Endothelial cell of umbilical vein (primary cell): ENCODE data around the gene PDCD7. TPM values are rescaled to one million over a fixed set of nuclear protein-coding genes. Genes with fewer than 3 reads are reported as not detected.

Experiments
- BruUV-seq: library from RNA; stranded (reverse); fragments of 400-500 nt; replicated peaks from 2 replicates; lab custom pipeline; 2021; lab: Mats Ljungman, UMichigan
- CTCF ChIA-PET: fragments of 300-600, 350-600 bp; sonication (Branson Sonifier 250); formaldehyde crosslinking; loops from one replicate; lab custom pipeline; 2021; ENCODE audit warnings: antibody characterized with exemption, inconsistent platforms; lab: Charles Lee
- POLR2A ChIA-PET: fragments of 300-600, 350-600 bp; sonication (Branson Sonifier 250); formaldehyde crosslinking; loops from one replicate; lab custom pipeline; 2021; ENCODE audit warnings: antibody characterized with exemption, inconsistent platforms; lab: Charles Lee
- DNase-seq: peaks from one replicate; pipeline ENCODE4 v3.0.0-alpha.2; 2011; ENCODE audit warnings: low read depth, low spot score
- FAIRE-seq: peaks from 2 replicates; lab custom pipeline; 2011; peaks lifted over from hg19 to GRCh38; lab: Jason Lieb, UNC
- H2AFZ ChIP-seq: 2 replicates; pipeline ENCODE4 v1.6.0; 2012; ENCODE audit warnings: low read depth, low read length, control low read depth, inconsistent platforms
- H3K27ac ChIP-seq: 2 replicates; pipeline ENCODE4 v1.5.1; 2011; ENCODE audit warnings: low read depth, mild to moderate bottlenecking, control low read depth, low read length, moderate library complexity; ENCODE audit not compliant: insufficient read depth
- H3K27me3 ChIP-seq, 2 experiments: 2 replicates each; pipeline versions ENCODE4 v1.6.0 to v1.6.1; 2011; ENCODE audit warnings: low read length in 2 of 2, mixed read lengths in 1 of 2; ENCODE audit not compliant: control insufficient read depth in 2 of 2, insufficient read depth in 2 of 2
- H3K36me3 ChIP-seq, 2 experiments: 2 replicates in 1 of 2; 3 replicates in 1 of 2; pipeline ENCODE4 v1.5.1; 2011; ENCODE audit warnings: low read length in 2 of 2, mild to moderate bottlenecking in 1 of 2, moderate library complexity in 1 of 2; ENCODE audit not compliant: control insufficient read depth in 2 of 2, insufficient read depth in 2 of 2; ENCODE audit errors: extremely low read depth in 1 of 2
- H3K4me1 ChIP-seq: 3 replicates; pipeline ENCODE4 v1.5.1; 2011; ENCODE audit warnings: mild to moderate bottlenecking, low read length; ENCODE audit not compliant: control insufficient read depth, insufficient read depth; ENCODE audit errors: extremely low read depth
- H3K4me2 ChIP-seq: 2 replicates; pipeline ENCODE4 v1.6.1; 2011; ENCODE audit warnings: low read length, control low read depth, mixed read lengths; ENCODE audit not compliant: insufficient read depth
- H3K4me3 ChIP-seq, 3 experiments: fragments of 200-600 bp in 1 of 3; sonication (generic), shearing (Covaris generic) in 1 of 3; replicated peaks in 1 of 3; 2 replicates each; pipeline ENCODE4 v1.5.1; 2011 to 2016; ENCODE audit warnings: control low read depth in 3 of 3, low read length in 3 of 3, mild to moderate bottlenecking in 2 of 3, inconsistent platforms in 1 of 3, low read depth in 1 of 3, moderate library complexity in 1 of 3; ENCODE audit not compliant: insufficient read depth in 1 of 3
- H3K79me2 ChIP-seq: 2 replicates; pipeline ENCODE4 v1.6.0; 2012; ENCODE audit warnings: low read length, inconsistent platforms; ENCODE audit not compliant: control insufficient read depth, insufficient read depth
- H3K9ac ChIP-seq: replicated peaks from 2 replicates; pipeline ENCODE3; 2011; ENCODE audit warnings: low read length, control low read depth; ENCODE audit not compliant: insufficient read depth; ENCODE audit errors: extremely low read depth
- H3K9me1 ChIP-seq: replicated peaks from 3 replicates; pipeline ENCODE4 v1.6.0; 2011; ENCODE audit warnings: mild to moderate bottlenecking, low read length; ENCODE audit not compliant: control insufficient read depth, insufficient read depth; ENCODE audit errors: extremely low read depth
- H3K9me3 ChIP-seq: replicated peaks from 2 replicates; pipeline ENCODE4 v1.5.1; 2012; ENCODE audit warnings: low read length, inconsistent platforms; ENCODE audit not compliant: control insufficient read depth, insufficient read depth
- H4K20me1 ChIP-seq: replicated peaks from 2 replicates; pipeline ENCODE3; 2011; ENCODE audit warnings: mild to moderate bottlenecking, low read length; ENCODE audit not compliant: control insufficient read depth, insufficient read depth; ENCODE audit errors: extremely low read depth
- EZH2 ChIP-seq: IDR thresholded peaks from 2 replicates; pipeline ENCODE4 v1.6.1; 2012; ENCODE audit warnings: borderline replicate concordance, low read depth, mild to moderate bottlenecking, moderate library complexity, low read length, inconsistent platforms; ENCODE audit not compliant: severe bottlenecking
- FOS ChIP-seq: IDR thresholded peaks from 2 replicates; pipeline ENCODE4 v1.6.1; 2011; ENCODE audit warnings: mild to moderate bottlenecking, low read length, moderate library complexity, borderline replicate concordance; ENCODE audit not compliant: insufficient read depth
- GATA2 ChIP-seq: IDR thresholded peaks from 2 replicates; pipeline ENCODE4 v1.7.0; 2011; ENCODE audit warnings: low read depth, mild to moderate bottlenecking, moderate library complexity, mixed read lengths, low read length; ENCODE audit not compliant: insufficient read length, insufficient read depth
- MYC ChIP-seq: IDR thresholded peaks from one replicate; pipeline ENCODE4 v1.6.1; 2011; ENCODE audit warnings: mild to moderate bottlenecking, low read depth, low read length
- dilution Hi-C: fragments of 300-500 bp; cut with MboI; formaldehyde crosslinking; loops from one replicate; pipeline ENCODE4 v1.15.0; 2019; ENCODE audit warnings: low sequenced_read_pairs; ENCODE audit not compliant: extremely low pct_ligation_motif_present
- intact Hi-C: fragments of 100-400 bp; cut with micrococcal nuclease; formaldehyde crosslinking; loops from one replicate; pipeline ENCODE4 v1.10.0; 2022
- polyA plus RNA-seq, 4 experiments: library from polyadenylated mRNA; depleted of rRNA in 3 of 4; stranded (reverse) in 3 of 4; unstranded in 1 of 4; fragments of >200 nt; gene quantifications; 2 replicates each; pipeline versions ENCODE4 v1.2.1 to v1.2.3, GENCODE V29; 2011 to 2012; ENCODE audit warnings: missing spikeins in 1 of 4
- total RNA-seq: library from RNA; stranded (reverse); gene quantifications from 2 replicates; pipeline ENCODE4 v1.2.3, GENCODE V29; 2021
- TF ChIP-seq, protein P1 (sequence below), 2 donors: IDR thresholded peaks; 1 replicate in 1 of 2; 2 replicates in 1 of 2; pipeline ENCODE4 v1.5.1; 2011; ENCODE audit warnings: low read length in 2 of 2, mild to moderate bottlenecking in 2 of 2, moderate library complexity in 2 of 2, control low read depth in 1 of 2, inconsistent platforms in 1 of 2, low read depth in 1 of 2; ENCODE audit not compliant: insufficient read depth in 1 of 2; ENCODE audit errors: extremely low read depth in 1 of 2

PDCD7 gene
- total and polyA plus RNA-seq, 2 donors (not counting 3 experiments of a cell fraction or from before 2014, with no cell fraction given) = 12.1 to 19.5 TPM

DNA sequence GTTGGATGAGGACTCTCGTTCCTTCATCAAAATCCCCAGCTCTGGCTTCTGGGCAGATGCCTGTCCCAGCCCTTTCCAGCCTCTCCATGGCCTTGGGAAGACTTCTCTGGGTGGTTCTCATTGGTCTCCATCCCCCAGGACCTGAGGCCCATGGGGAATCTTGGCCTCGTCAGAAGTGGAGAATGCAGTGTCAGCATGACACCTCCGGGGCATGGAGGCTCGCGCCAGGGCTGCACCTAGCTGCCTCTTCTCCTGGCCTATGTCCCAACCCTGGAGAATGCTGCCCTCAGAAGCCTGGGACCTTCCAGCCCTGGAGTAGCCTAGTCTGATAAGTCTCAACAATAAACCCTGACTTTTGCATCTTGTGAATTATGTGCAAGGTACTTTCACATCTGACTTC is 54.0 kb downstream of the PDCD7 start:
- H3K79me2 ChIP-seq = no peaks in the 10 kb centered on the region
- no peaks in the 10 kb centered on the region for H3K4me1 ChIP-seq
- intact Hi-C loops = no loop called here
- H2AFZ ChIP-seq = no peak overlapping the region
- H3K4me2 ChIP-seq = no peak overlapping the region
- no peak overlapping the region for H3K4me3 ChIP-seq
- no peak overlapping the region for H3K9ac ChIP-seq
- H3K27ac ChIP-seq = no peak overlapping the region
- no peak for TF ChIP-seq EZH2
- TF ChIP-seq GATA2 = no peak
- TF ChIP-seq, protein P1, sequence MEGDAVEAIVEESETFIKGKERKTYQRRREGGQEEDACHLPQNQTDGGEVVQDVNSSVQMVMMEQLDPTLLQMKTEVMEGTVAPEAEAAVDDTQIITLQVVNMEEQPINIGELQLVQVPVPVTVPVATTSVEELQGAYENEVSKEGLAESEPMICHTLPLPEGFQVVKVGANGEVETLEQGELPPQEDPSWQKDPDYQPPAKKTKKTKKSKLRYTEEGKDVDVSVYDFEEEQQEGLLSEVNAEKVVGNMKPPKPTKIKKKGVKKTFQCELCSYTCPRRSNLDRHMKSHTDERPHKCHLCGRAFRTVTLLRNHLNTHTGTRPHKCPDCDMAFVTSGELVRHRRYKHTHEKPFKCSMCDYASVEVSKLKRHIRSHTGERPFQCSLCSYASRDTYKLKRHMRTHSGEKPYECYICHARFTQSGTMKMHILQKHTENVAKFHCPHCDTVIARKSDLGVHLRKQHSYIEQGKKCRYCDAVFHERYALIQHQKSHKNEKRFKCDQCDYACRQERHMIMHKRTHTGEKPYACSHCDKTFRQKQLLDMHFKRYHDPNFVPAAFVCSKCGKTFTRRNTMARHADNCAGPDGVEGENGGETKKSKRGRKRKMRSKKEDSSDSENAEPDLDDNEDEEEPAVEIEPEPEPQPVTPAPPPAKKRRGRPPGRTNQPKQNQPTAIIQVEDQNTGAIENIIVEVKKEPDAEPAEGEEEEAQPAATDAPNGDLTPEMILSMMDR (IDR thresholded peaks at IDR 0.05; ENCODE audit: extremely low read depth in 1 of 2, insufficient read depth in 1 of 2, low read depth in 1 of 2, low read length in 2 of 2) = no peak
- TF ChIP-seq MYC = no peak
- no peak for TF ChIP-seq FOS
- ChIA-PET POLR2A (no interaction called here), CTCF (interaction anchor here (1.0 to 5.5 kb wide), 5 partner anchors 12 to 71 kb away, joined by 3 to 89 read pairs (median 35); partner anchors contain the start of gene RASL12)
- no peaks in the 10 kb centered on the region for H3K9me3 ChIP-seq
- no TSS peak for BruUV-seq
- H3K27me3 ChIP-seq = peaks cover 45 to 48% of the 10 kb centered on the region in 2 experiments
- DNase-seq (no peak), FAIRE-seq (no peak)
- no peaks in the 10 kb centered on the region for H3K9me1 ChIP-seq
- no peaks in the 10 kb centered on the region for H3K36me3 ChIP-seq
- dilution Hi-C loops = no loop called here
- H4K20me1 ChIP-seq = no peaks in the 10 kb centered on the region

DNA sequence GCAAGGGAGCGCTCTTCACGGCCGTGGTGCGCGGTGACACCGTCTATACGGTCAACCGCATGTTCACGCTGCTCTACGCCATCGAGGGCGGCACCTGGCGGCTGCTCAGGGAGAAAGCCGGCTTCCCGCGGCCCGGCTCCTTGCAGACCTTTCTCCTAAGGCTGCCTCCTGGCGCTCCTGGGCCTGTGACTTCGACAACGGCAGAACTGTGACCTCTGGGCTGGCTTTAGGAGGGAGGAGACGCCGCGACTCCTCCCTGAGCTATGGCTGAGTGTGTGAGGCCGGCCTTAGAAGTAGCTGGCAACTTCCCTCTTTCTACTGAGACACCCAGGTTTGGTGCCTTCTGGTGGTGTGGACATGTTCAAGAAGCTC is 55.6 kb downstream of the PDCD7 start:
- Histone ChIP-seq H3K4me1 (no peaks in the 10 kb centered on the region), H3K4me3 (no peak overlapping the region), H3K27ac (no peak overlapping the region), H4K20me1 (no peaks in the 10 kb centered on the region), H2AFZ (no peak overlapping the region), H3K9me1 (no peaks in the 10 kb centered on the region), H3K9ac (no peak overlapping the region), H3K4me2 (no peak overlapping the region), H3K9me3 (no peaks in the 10 kb centered on the region), H3K36me3 (no peaks in the 10 kb centered on the region), H3K27me3 (peaks cover 34 to 35% of the 10 kb centered on the region in 2 experiments), H3K79me2 (no peaks in the 10 kb centered on the region)
- intact Hi-C loops = loop anchor here (1.0 kb wide), 2 partner anchors 24 to 45 kb away; no protein-coding TSS in a partner anchor
- ChIA-PET CTCF (interaction anchor here (0.5 to 6.0 kb wide), 14 partner anchors 10 to 842 kb away, joined by 3 to 89 read pairs (median 6); partner anchors contain the start of gene RASL12), POLR2A (no interaction called here)
- FAIRE-seq = peak; percentile 44
- peak; percentile 58 for DNase-seq
- TF ChIP-seq, protein P1 (IDR thresholded peaks at IDR 0.05; ENCODE audit: extremely low read depth in 1 of 2, insufficient read depth in 1 of 2, low read depth in 1 of 2, low read length in 2 of 2) = peak; percentile 60 to 85
- TF ChIP-seq FOS = no peak
- dilution Hi-C loops = no loop called here
- no TSS peak for BruUV-seq
